Lung (tissue), 12 donors: ENCODE data around the gene SLC22A4. TPM values are rescaled to one million over a fixed set of nuclear protein-coding genes. Genes with fewer than 3 reads are reported as not detected.

Source experiments
- ATAC-seq: fragments of 200-7000 bp; cut with Tn5 transposase; one replicate; pipeline ENCODE4 v1.9.1; 2020; ENCODE audit warnings: moderate number of reproducible peaks; ENCODE audit not compliant: insufficient read depth, low FRiP score
- DNase-seq, 3 donors: peaks; one replicate each; pipeline ENCODE4 v3.0.0-alpha.2; 2013 to 2017
- H3K27ac ChIP-seq, 2 donors: one replicate each; pipeline ENCODE4 v1.5.1; 2013; ENCODE audit warnings: mild to moderate bottlenecking in 2 of 2, moderate library complexity in 2 of 2, control low read depth in 1 of 2, inconsistent platforms in 1 of 2, low read depth in 1 of 2, low read length in 1 of 2
- H3K27me3 ChIP-seq, 3 donors: one replicate each; pipeline ENCODE4 v1.5.1; 2013; ENCODE audit warnings: low read length in 2 of 3; ENCODE audit not compliant: control insufficient read depth in 3 of 3, insufficient read depth in 3 of 3
- H3K36me3 ChIP-seq, 4 donors: one replicate each; pipeline ENCODE4 v1.5.1; 2013; ENCODE audit warnings: low read length in 4 of 4, mild to moderate bottlenecking in 1 of 4, moderate library complexity in 1 of 4; ENCODE audit not compliant: control insufficient read depth in 4 of 4, insufficient read depth in 4 of 4
- H3K4me1 ChIP-seq, 5 donors: one replicate each; pipeline ENCODE4 v1.5.1; 2013; ENCODE audit warnings: low read length in 5 of 5, mild to moderate bottlenecking in 2 of 5, moderate library complexity in 1 of 5; ENCODE audit not compliant: control insufficient read depth in 5 of 5, insufficient read depth in 5 of 5
- H3K4me3 ChIP-seq: one replicate; pipeline ENCODE4 v1.5.1; 2013; ENCODE audit warnings: mild to moderate bottlenecking, control low read depth, moderate library complexity
- H3K9ac ChIP-seq, 2 donors: one replicate each; pipeline ENCODE4 v1.5.1; 2013; ENCODE audit warnings: low read length in 2 of 2, control low read depth in 1 of 2; ENCODE audit not compliant: insufficient read depth in 1 of 2
- H3K9me3 ChIP-seq, 4 donors: one replicate each; pipeline ENCODE4 v1.5.1; 2013; ENCODE audit warnings: low read length in 3 of 4, mild to moderate bottlenecking in 1 of 4, moderate library complexity in 1 of 4; ENCODE audit not compliant: control insufficient read depth in 4 of 4, insufficient read depth in 3 of 4
- CTCF ChIP-seq: IDR thresholded peaks from 2 replicates; pipeline ENCODE4 v1.5.1; 2012; ENCODE audit warnings: mild to moderate bottlenecking; ENCODE audit errors: control extremely low read depth, extremely low read depth
- WGBS, 2 donors: extraction: QIAGEN DNeasy Blood & Tissue Kit; methylation state at CpG; one replicate each; pipeline ENCODE4 v1.1.7; 2013; 5-methylcytosine and 5-hydroxymethylcytosine counted together
- polyA plus RNA-seq, 2 donors: library from polyadenylated mRNA; stranded (reverse); fragments of 200-250 nt; gene quantifications; one replicate each; pipeline ENCODE4 v1.2.1, GENCODE V29; 2013
- total RNA-seq, 2 donors: library from RNA; depleted of rRNA in 1 of 2; stranded (reverse); fragments of >200 nt in 1 of 2; gene quantifications; one replicate each; pipeline ENCODE4 v1.2.1, GENCODE V29; 2014 to 2021
- donor health status: control.
- donor health status: control.
- donor health status: Bipolar disorder and iron deficiency.
- donor health status: healthy.
- donor health status: DM: yes; HTN: yes; CAD: no.

Gene SLC22A4
- total and polyA plus RNA-seq, 4 donors, result 3.6 to 18.1 (median 13.3) TPM

- 65 to 71% methylated on average over 11 of the region's 11 CpGs for WGBS, 2 donors
- no peak for ATAC-seq
- TF ChIP-seq CTCF, result no peak
- no peak overlapping the region for H3K4me3 ChIP-seq
- peaks cover 0 to 3% (median 0%) of the 10 kb centered on the region in 4 donors for H3K9me3 ChIP-seq
- H3K36me3 ChIP-seq, result peaks cover 0 to 7% (median 0%) of the 10 kb centered on the region in 4 donors
- no peak overlapping the region for H3K9ac ChIP-seq
- peak in 1 of 3 donors; percentile 17 for DNase-seq
- H3K4me1 ChIP-seq, result peaks cover 0 to 4% (median 0%) of the 10 kb centered on the region in 5 donors
- H3K27ac ChIP-seq, result no peak overlapping the region
- H3K27me3 ChIP-seq, result no peaks in the 10 kb centered on the region
These were observed 16.1 kb downstream of the SLC22A4 start for GRCh38 chr5:132310141-132310834.

GRCh38 chr5:132313366-132313765 is 19.2 kb downstream of the SLC22A4 start:
- 81 to 90% methylated on average over 4 of the region's 4 CpGs for WGBS, 2 donors
- ATAC-seq, result no peak

GRCh38 chr5:132313961-132314432 is 19.8 kb downstream of the SLC22A4 start:
- no peak for ATAC-seq
- no peak for TF ChIP-seq CTCF
- Histone ChIP-seq H3K9me3 (no peaks in the 10 kb centered on the region), H3K27ac (no peak overlapping the region), H3K36me3 (peaks cover 0 to 7% (median 0%) of the 10 kb centered on the region in 4 donors), H3K9ac (no peak overlapping the region), H3K27me3 (no peaks in the 10 kb centered on the region), H3K4me1 (peaks cover 0 to 4% (median 0%) of the 10 kb centered on the region in 5 donors), H3K4me3 (no peak overlapping the region)
- no peak for DNase-seq
- WGBS, 2 donors, result 98 to 100% methylated on average over 2 of the region's 2 CpGs

More at GRCh38 chr5:132313366-132313765, 19.2 kb downstream of the SLC22A4 start:
- no peaks in the 10 kb centered on the region for H3K9me3 ChIP-seq
- H3K4me3 ChIP-seq, result no peak overlapping the region
- no peaks in the 10 kb centered on the region for H3K27me3 ChIP-seq
- no peak for TF ChIP-seq CTCF
- DNase-seq, result no peak
- H3K4me1 ChIP-seq, result peaks cover 0 to 4% (median 0%) of the 10 kb centered on the region in 5 donors
- H3K27ac ChIP-seq, result no peak overlapping the region
- no peak overlapping the region for H3K9ac ChIP-seq
- H3K36me3 ChIP-seq, result peaks cover 0 to 7% (median 0%) of the 10 kb centered on the region in 4 donors
